A172 (cell line): ENCODE measurements around the gene TRPC4AP. TPM values are rescaled to one million over a fixed set of nuclear protein-coding genes. Genes with fewer than 3 reads are reported as not detected.

ENCODE experiments used
- DNase-seq: peaks from one replicate; pipeline ENCODE4 v3.0.0-alpha.2; 2015; ENCODE audit warnings: low spot score
- total RNA-seq: library from RNA; depleted of rRNA; stranded (reverse); fragments of >200 nt; shearing (Covaris generic); gene quantifications from 2 replicates; pipeline ENCODE4 v1.2.3, GENCODE V29; 2014

The TRPC4AP gene
- total RNA-seq, 1 experiment from 2014 or later, result 48.6 TPM

DNA sequence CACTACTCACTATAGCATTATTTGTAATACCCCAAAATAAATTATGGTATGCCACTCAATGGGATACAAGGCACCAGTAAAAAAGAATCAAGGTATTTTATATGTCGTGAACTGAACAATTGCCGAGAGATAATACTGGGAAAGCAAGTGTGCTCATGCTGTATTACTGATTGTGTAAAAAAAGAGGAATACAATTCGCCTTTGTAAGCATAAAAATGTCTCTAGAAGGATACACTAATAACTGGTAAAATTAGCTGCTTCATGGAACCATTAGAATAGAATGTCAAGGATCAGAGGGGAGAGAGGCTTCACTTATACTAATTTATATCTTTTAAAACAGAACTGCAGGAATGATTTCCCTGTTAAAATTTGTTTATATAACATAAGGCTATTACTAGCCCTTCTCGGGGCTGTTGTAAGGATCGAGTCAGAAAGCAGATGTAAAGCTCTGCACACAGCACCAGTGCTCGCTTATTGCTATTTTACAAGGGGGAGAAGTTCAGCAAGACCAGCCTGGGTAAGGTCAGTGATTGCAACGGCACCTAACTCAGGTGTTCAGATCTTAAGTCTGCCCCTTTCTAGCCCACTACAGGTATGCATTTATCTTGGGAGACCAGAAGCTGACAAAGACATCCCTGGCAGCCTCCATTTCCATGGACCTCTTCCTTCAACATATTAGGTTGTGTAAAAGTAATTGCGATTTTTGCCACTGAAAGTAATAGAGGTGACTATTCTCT lies 75.3 kb downstream of the TRPC4AP start:
- no peak for DNase-seq

DNA sequence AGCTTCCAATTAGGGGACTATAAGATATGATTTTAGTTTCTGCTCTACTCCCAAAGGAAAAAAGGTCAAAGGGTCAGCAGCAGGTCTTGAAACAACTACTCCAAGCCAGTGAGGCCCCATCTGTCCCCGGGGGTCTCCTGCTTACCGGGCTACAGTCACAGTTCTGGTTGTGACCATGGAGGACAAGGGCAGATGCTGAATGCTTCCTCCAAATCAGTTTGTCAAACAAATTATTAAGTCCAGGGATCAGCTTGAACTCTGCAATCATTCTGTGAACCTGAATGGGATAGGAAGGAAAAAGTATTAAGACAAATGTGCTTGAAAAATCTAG lies 76.8 kb downstream of the TRPC4AP start:
- DNase-seq, result no peak

DNA sequence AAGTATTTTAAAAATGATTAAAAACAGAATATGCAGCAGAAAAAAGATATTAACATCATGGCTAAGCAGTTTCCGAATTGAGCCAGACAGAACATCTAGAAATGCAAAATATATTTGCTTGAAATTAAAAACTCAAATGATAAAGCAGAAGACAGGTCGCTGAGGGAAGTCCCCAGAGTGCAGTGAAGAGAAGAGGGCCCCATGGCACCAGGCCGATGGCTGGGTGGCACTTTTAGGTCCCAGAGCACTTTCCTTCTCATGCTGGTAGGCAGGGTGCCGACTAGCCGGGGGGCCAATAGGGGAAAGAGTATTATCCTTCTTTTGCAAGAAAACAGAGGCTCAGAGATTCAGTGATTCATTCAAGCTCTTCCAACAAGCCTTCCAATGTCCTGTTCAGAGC lies 78.1 kb downstream of the TRPC4AP start:
- no peak for DNase-seq

DNA sequence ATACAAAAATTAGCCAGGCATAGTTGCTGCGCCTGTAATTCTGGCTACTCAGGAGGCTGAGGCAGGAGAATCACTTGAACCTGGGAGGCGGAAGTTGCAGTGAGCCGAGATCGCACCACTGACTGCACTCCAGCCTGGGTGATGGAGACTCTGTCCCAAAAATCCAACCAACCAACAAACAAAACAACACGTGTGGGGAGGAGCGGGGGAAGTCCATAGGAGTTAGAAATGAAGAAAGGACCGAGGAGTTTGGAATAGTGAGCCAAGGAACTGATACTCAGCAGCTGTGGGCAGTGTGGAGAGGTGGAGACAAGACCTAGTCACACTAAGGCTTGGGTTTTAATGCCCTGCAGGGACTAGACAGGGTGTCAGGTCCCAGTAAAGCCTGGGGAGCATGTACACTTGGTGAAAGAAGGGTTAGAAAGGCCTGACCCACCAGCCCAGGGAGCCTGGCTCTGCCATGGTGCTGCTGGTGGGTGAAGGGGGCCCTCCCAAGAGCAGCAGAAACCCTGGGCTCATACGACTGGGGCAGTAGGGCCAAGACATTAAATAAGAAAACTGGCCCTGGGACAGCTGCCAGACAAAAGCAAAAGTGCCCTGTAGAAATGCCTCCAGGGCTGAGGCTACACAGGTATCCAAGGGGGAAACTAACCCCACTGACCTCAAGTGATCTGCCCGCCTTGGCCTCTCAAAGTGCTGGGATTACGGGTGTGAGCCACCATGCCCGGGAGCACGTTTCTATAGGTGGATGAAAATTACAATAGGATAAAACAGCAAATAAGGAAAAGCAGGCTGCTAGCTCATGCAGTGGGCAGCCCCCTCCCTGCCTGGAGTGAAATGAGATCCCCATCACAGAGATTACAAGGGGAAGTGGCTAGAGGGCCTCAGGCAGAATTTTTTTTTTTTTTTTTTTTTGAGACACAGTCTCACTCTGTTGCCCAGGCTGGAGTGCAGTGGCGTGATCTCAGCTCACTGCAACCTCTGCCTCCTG lies 78.9 kb downstream of the TRPC4AP start:
- no peak for DNase-seq

GRCh38 chr20:35012227-35013069 lies 80.2 kb downstream of the TRPC4AP start:
- no peak for DNase-seq

GRCh38 chr20:35011589-35012226 lies 80.9 kb downstream of the TRPC4AP start:
- DNase-seq, result no peak

- DNase-seq, result no peak
Observed at GRCh38 chr20:35010405-35011192, 82.0 kb downstream of the TRPC4AP start.

DNA sequence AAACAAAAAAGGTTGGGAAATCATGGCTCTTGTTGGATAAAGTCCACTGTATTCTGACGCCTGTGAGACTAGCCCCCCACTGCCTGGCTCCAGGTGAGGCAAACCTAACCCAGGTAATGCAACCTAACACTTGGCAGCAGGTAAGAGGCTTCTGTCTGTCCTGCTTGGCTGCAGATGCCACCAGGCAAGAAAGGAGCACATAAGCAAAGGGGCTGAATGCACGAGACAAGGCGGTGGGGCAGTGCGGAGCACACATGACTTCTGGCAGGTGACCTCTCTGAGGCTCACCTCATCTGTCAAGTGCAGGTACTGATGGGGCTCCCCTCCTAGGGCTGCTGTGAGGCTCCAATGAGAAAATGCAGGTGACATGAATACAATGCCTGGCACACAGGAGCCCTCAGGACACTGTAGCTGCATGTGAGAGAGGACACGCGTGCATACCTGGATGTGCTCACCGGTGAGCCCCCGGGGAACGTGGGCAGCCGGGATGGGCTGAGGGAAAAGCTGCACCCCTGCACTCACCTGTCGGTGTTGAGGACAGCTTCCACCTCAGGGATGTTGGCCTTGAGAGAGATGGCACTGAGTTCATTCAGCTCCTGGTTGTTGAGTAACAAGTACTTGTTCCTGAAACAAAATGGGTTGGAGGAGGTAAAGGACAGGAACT lies 82.8 kb downstream of the TRPC4AP start:
- no peak for DNase-seq

DNA sequence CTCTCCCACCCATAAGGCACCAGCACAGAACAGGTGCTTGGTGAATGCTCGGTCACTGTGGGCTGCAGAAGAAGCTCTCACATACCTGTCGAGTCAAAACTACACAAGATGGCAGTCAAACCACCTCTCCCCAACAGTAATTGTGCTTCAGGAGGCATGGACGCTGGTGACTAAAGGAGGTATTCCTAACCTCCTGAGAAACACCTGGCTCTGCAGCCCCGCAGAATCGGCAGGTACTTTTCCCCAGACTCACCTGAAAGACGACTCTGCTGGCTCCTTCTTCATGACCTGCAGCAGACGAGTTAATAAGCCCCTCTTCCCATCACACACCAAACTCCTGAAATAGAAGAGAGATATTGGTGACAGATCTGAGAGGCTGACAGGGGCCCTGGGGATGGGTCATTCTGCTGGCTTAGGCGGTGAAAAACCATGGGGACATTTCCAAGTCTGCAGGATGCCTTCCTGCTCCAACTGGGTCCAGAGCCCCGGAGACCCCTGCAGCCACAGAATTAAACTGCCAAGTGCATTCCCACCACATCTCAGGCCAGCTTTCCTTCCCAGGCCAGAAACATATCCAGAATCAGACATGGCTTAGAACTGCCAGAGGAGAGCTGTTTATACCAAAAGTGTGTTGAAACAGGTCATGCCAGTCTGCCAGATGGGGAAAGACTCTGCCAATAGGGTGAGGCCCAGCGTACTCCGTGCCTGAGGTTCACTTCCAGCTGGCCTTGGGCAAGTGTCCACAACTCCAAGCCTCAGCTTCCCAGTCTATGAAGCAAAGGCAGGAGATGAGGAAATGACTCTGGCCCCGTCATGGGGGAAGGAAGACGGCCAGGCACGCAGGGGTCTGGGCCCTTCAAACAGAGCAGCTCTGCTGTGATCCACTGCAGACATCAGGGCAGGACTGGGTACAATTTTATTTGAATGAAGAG lies 83.9 kb downstream of the TRPC4AP start:
- DNase-seq, result no peak

DNA sequence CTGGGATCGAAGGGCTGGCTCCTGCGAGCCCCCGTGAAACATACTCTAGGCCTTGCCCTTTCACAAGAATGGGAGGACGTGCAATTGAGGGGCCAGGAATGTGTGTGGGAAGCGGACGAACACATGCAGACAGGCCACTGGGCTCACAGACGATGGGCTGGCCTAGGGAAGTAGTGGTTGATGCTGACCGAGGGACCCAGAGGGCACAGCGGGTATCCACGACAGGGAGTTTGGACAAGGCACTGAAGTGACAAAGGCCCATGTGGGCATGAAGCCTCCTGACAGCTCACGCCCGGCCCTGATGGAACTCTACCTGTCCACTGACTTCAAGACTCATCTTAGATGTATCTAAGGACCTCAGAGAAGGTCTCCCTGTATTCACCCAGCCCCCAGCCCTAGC lies 84.7 kb downstream of the TRPC4AP start:
- no peak for DNase-seq

DNA sequence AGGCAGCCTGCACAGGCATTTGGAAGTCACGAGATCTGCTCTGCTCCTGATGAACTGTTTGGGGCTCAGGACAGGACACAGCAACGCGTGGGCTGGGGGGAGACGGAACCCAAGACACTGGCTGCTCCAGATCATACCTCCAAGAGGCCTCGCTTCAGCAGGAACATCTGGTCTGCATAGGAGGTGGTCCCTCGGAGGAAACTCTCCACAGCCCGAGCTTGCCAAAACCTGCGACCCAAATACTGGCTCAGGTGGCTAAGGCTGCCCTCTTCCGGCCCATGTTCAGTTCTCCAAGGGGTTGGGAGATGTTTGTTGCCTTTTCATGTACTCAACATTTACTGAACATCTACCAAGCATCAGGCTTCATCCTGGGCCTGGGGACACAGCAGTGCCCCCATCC lies 85.2 kb downstream of the TRPC4AP start:
- no peak for DNase-seq

DNA sequence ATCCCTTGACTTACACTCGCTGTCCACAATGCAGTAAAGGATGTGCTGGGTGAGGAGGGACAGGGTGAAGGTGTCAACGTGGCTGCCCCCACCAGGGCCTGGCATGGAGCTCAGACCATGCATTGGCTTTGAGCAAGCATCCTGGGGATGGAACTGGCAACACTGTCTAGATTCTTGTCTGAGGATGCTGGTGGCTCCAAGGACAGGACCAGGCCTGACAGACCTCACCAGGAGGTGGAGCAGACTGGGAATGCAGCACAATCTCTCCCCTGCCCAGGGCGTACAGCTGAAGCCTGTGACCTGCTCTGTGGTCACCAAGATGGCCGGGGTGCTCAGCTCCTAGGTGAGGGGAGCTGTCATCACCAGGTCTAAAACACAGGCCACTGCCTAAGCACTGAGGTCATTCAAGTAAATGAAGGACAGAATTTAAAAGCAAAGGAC lies 86.1 kb downstream of the TRPC4AP start:
- DNase-seq, result no peak

DNA sequence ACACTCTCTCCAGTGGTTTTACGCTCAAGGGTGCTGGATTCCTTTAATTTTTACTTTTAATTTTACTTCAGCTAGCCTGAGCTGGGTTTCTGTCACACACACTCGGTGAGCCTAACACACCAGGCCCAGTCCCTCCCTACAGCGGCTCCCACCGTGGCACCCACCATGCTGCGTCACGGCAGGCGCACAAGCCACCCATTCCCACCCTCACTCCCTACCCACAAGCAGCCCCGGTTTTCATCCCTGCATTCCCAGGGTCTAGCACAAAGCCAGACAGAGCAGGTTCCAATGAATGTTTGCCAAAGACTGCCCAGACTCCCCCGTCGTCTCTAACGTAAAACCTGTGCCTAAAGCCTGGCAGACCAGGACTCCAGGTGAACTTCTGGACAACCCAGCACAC lies 86.6 kb downstream of the TRPC4AP start:
- no peak for DNase-seq

GRCh38 chr20:35005463-35005961 lies 87.1 kb downstream of the TRPC4AP start:
- no peak for DNase-seq

- DNase-seq, result no peak
Observed at GRCh38 chr20:35004749-35005462, 87.7 kb downstream of the TRPC4AP start.

DNA sequence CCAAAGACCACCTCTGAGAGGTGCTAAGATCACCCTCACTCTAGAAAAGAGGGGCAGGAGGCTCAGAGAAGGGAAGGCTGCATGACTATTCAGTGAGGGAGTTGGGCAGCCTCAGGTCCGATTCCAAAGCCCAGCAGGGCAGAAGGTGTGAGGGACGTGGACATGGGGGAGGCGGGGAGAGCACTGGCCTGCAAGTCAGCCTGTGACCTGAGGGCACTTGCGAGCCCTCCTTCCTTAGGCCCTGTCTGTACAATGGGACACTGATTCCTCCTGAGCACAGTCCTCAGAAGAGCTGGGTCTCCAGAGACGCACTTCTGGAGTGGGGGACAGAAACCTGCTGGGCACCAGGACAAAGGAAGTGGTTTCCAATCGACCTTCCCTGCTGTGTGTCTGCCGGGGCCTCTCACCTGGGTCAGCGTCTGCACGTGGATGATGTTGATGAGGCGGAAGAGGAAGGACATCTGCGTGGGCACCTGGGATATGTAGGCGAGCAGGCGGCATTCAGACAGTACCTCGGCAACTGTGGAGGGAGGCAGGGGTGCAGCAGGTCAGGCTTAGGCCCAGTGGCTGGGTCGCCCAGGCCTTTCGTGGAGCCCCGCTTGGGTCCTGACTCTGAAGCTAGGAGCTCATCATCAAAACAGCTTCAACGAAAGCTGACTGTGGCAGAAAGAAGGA lies 88.4 kb downstream of the TRPC4AP start:
- DNase-seq, result no peak

GRCh38 chr20:35003211-35004031 lies 89.2 kb downstream of the TRPC4AP start:
- no peak for DNase-seq
